ENCODE results near the gene RAPSN.

Gene RAPSN

GRCh38 chr11:47448566-47449427, at the start of gene RAPSN:
TSS of gene RAPSN (minus strand) at chr11:47449136. CDS start at chr11:47448964, 172 bp downstream.
- no peak for DNase-seq (ENCODE audit: low read depth)
- no peak within 1 kb of the TSS for H3K4me3 ChIP-seq (ENCODE audit: low read depth, low read length)
- no peak for TF ChIP-seq CTCF (IDR thresholded peaks at IDR 0.05; ENCODE audit: insufficient read depth, low read depth, low read length, missing control alignments)

GRCh38 chr11:47498149-47498548, 49.2 kb upstream of the RAPSN start:
- no peak for DNase-seq (ENCODE audit: low read depth)
- H3K4me3 ChIP-seq (ENCODE audit: low read depth, low read length), result no peak overlapping the region
- TF ChIP-seq CTCF (IDR thresholded peaks at IDR 0.05; ENCODE audit: insufficient read depth, low read depth, low read length, missing control alignments), result no peak

GRCh38 chr11:47496808-47497207, 47.9 kb upstream of the RAPSN start:
- TF ChIP-seq CTCF (IDR thresholded peaks at IDR 0.05; ENCODE audit: insufficient read depth, low read depth, low read length, missing control alignments), result no peak
- no peak for DNase-seq (ENCODE audit: low read depth)
- no peak overlapping the region for H3K4me3 ChIP-seq (ENCODE audit: low read depth, low read length)

DNA sequence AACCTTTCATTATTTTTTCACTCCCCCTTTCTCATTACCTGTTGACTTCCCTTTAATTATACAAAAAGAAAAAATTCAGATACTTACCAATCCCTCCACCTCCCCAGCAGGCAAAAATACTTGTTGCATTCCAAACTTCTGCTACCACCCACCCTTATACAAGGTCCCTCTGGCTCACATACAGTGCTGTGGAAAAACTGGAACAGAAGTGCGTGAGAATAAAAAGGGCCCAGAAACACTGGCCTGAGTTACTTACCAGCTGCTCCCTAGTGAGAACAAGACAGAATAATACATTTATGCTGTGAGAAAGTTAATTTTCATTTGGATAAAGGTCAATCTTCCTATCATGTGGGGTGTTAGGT, 46.9 kb upstream of the RAPSN start:
- no peak for DNase-seq (ENCODE audit: low read depth)
- no peak overlapping the region for H3K4me3 ChIP-seq (ENCODE audit: low read depth, low read length)
- no peak for TF ChIP-seq CTCF (IDR thresholded peaks at IDR 0.05; ENCODE audit: insufficient read depth, low read depth, low read length, missing control alignments)

GRCh38 chr11:47495011-47495855, 46.3 kb upstream of the RAPSN start:
- no peak for TF ChIP-seq CTCF (IDR thresholded peaks at IDR 0.05; ENCODE audit: insufficient read depth, low read depth, low read length, missing control alignments)
- no peak overlapping the region for H3K4me3 ChIP-seq (ENCODE audit: low read depth, low read length)
- no peak for DNase-seq (ENCODE audit: low read depth)

- DNase-seq (ENCODE audit: low read depth), result no peak
- H3K4me3 ChIP-seq (ENCODE audit: low read depth, low read length), result no peak overlapping the region
- no peak for TF ChIP-seq CTCF (IDR thresholded peaks at IDR 0.05; ENCODE audit: insufficient read depth, low read depth, low read length, missing control alignments)
Observed at GRCh38 chr11:47489395-47489755, 40.4 kb upstream of the RAPSN start.

All from GM12865 (cell line).